ENCODE results near the gene ERC2.

Gene ERC2

GRCh38 chr3:55765398-55765797 is 702.9 kb downstream of the ERC2 start:
- DNase-seq (ENCODE audit: low spot score in 2 of 2) (no peak), ATAC-seq (no peak)
- Mint-ChIP-seq H3K27ac (no peak overlapping the region), H3K9me3 (peaks cover 10% of the 10 kb centered on the region), H3K4me3 (no peak overlapping the region), H3K4me1 (no peaks in the 10 kb centered on the region), H3K36me3 (no peaks in the 10 kb centered on the region)

GRCh38 chr3:55756976-55757375 is 711.3 kb downstream of the ERC2 start:
- ATAC-seq: no peak
- H3K9me3 Mint-ChIP-seq: peaks cover 3% of the 10 kb centered on the region
- H3K4me1 Mint-ChIP-seq: no peaks in the 10 kb centered on the region
- H3K27ac Mint-ChIP-seq: no peak overlapping the region
- H3K36me3 Mint-ChIP-seq: no peaks in the 10 kb centered on the region
- DNase-seq (ENCODE audit: low spot score in 2 of 2): no peak
- no peak overlapping the region for H3K4me3 Mint-ChIP-seq

GRCh38 chr3:55755516-55756205 is 712.6 kb downstream of the ERC2 start:
- ATAC-seq (no peak), DNase-seq (ENCODE audit: low spot score in 2 of 2) (no peak)
- Mint-ChIP-seq H3K36me3 (no peaks in the 10 kb centered on the region), H3K4me1 (no peaks in the 10 kb centered on the region), H3K9me3 (no peaks in the 10 kb centered on the region), H3K4me3 (no peak overlapping the region), H3K27ac (no peak overlapping the region)

GRCh38 chr3:55752911-55753310 is 715.4 kb downstream of the ERC2 start:
- no peaks in the 10 kb centered on the region for H3K36me3 Mint-ChIP-seq
- no peak overlapping the region for H3K27ac Mint-ChIP-seq
- no peaks in the 10 kb centered on the region for H3K9me3 Mint-ChIP-seq
- ATAC-seq (no peak), DNase-seq (ENCODE audit: low spot score in 2 of 2) (no peak)
- H3K4me3 Mint-ChIP-seq: no peak overlapping the region
- no peaks in the 10 kb centered on the region for H3K4me1 Mint-ChIP-seq

- DNase-seq (ENCODE audit: low spot score in 2 of 2): no peak
- no peaks in the 10 kb centered on the region for H3K9me3 Mint-ChIP-seq
- no peak for ATAC-seq
- no peak overlapping the region for H3K4me3 Mint-ChIP-seq
- no peaks in the 10 kb centered on the region for H3K4me1 Mint-ChIP-seq
- H3K27ac Mint-ChIP-seq: no peak overlapping the region
- H3K36me3 Mint-ChIP-seq: no peaks in the 10 kb centered on the region
These were observed 716.5 kb downstream of the ERC2 start for GRCh38 chr3:55751730-55752129.

- Mint-ChIP-seq H3K9me3 (no peaks in the 10 kb centered on the region), H3K4me3 (no peak overlapping the region), H3K27ac (no peak overlapping the region), H3K36me3 (no peaks in the 10 kb centered on the region), H3K4me1 (no peaks in the 10 kb centered on the region)
- DNase-seq (ENCODE audit: low spot score in 2 of 2): no peak
- ATAC-seq: no peak
These were observed 717.7 kb downstream of the ERC2 start for GRCh38 chr3:55750525-55750924.

- Mint-ChIP-seq H3K9me3 (no peaks in the 10 kb centered on the region), H3K4me3 (no peak overlapping the region), H3K36me3 (no peaks in the 10 kb centered on the region), H3K27ac (no peak overlapping the region), H3K4me1 (no peaks in the 10 kb centered on the region)
- no peak for ATAC-seq
- no peak for DNase-seq (ENCODE audit: low spot score in 2 of 2)
These were observed 719.2 kb downstream of the ERC2 start for GRCh38 chr3:55749036-55749435.

- ATAC-seq (no peak), DNase-seq (ENCODE audit: low spot score in 2 of 2) (no peak)
- no peaks in the 10 kb centered on the region for H3K4me1 Mint-ChIP-seq
- H3K9me3 Mint-ChIP-seq: no peaks in the 10 kb centered on the region
- no peak overlapping the region for H3K27ac Mint-ChIP-seq
- H3K36me3 Mint-ChIP-seq: no peaks in the 10 kb centered on the region
- no peak overlapping the region for H3K4me3 Mint-ChIP-seq
These were observed 721.4 kb downstream of the ERC2 start for GRCh38 chr3:55746808-55747413.

GRCh38 chr3:55742832-55743136 is 725.5 kb downstream of the ERC2 start:
- no peak overlapping the region for H3K27ac Mint-ChIP-seq
- no peak for DNase-seq (ENCODE audit: low spot score in 2 of 2)
- no peaks in the 10 kb centered on the region for H3K36me3 Mint-ChIP-seq
- no peaks in the 10 kb centered on the region for H3K4me1 Mint-ChIP-seq
- H3K9me3 Mint-ChIP-seq: peaks cover 2% of the 10 kb centered on the region
- ATAC-seq: no peak
- no peak overlapping the region for H3K4me3 Mint-ChIP-seq

GRCh38 chr3:55742022-55742831 is 726.0 kb downstream of the ERC2 start:
- H3K36me3 Mint-ChIP-seq: no peaks in the 10 kb centered on the region
- no peak for DNase-seq (ENCODE audit: low spot score in 2 of 2)
- no peaks in the 10 kb centered on the region for H3K4me1 Mint-ChIP-seq
- H3K9me3 Mint-ChIP-seq: peaks cover 2% of the 10 kb centered on the region
- H3K4me3 Mint-ChIP-seq: no peak overlapping the region
- no peak for ATAC-seq
- H3K27ac Mint-ChIP-seq: no peak overlapping the region

- DNase-seq (ENCODE audit: low spot score in 2 of 2) (no peak), ATAC-seq (no peak)
- Mint-ChIP-seq H3K4me3 (no peak overlapping the region), H3K9me3 (peaks cover 8% of the 10 kb centered on the region), H3K4me1 (no peaks in the 10 kb centered on the region), H3K27ac (no peak overlapping the region), H3K36me3 (no peaks in the 10 kb centered on the region)
These were observed 731.1 kb downstream of the ERC2 start for GRCh38 chr3:55737186-55737585.

GRCh38 chr3:55735976-55736375 is 732.3 kb downstream of the ERC2 start:
- Mint-ChIP-seq H3K27ac (no peak overlapping the region), H3K4me1 (no peaks in the 10 kb centered on the region), H3K36me3 (no peaks in the 10 kb centered on the region), H3K9me3 (peaks cover 8% of the 10 kb centered on the region), H3K4me3 (no peak overlapping the region)
- no peak for DNase-seq (ENCODE audit: low spot score in 2 of 2)
- ATAC-seq: no peak

- H3K4me1 Mint-ChIP-seq: no peaks in the 10 kb centered on the region
These were observed 736.5 kb downstream of the ERC2 start for GRCh38 chr3:55731741-55732140.

GRCh38 chr3:55729546-55729945 is 738.7 kb downstream of the ERC2 start:
- no peak for ATAC-seq
- Mint-ChIP-seq H3K27ac (no peak overlapping the region), H3K4me3 (no peak overlapping the region), H3K4me1 (no peaks in the 10 kb centered on the region), H3K36me3 (no peaks in the 10 kb centered on the region), H3K9me3 (peaks cover 8% of the 10 kb centered on the region)
- no peak for DNase-seq (ENCODE audit: low spot score in 2 of 2)

More at GRCh38 chr3:55731741-55732140, 736.5 kb downstream of the ERC2 start:
- Mint-ChIP-seq H3K9me3 (peaks cover 11% of the 10 kb centered on the region), H3K36me3 (no peaks in the 10 kb centered on the region), H3K4me3 (no peak overlapping the region), H3K27ac (no peak overlapping the region)
- ATAC-seq (no peak), DNase-seq (ENCODE audit: low spot score in 2 of 2) (no peak)

GRCh38 chr3:55728461-55729100 is 739.7 kb downstream of the ERC2 start:
- Mint-ChIP-seq H3K36me3 (no peaks in the 10 kb centered on the region), H3K9me3 (peaks cover 8% of the 10 kb centered on the region), H3K4me1 (no peaks in the 10 kb centered on the region), H3K4me3 (no peak overlapping the region), H3K27ac (no peak overlapping the region)
- ATAC-seq: no peak
- DNase-seq (ENCODE audit: low spot score in 2 of 2): no peak

- Mint-ChIP-seq H3K36me3 (no peaks in the 10 kb centered on the region), H3K4me1 (no peaks in the 10 kb centered on the region), H3K4me3 (no peak overlapping the region), H3K27ac (no peak overlapping the region), H3K9me3 (peaks cover 12% of the 10 kb centered on the region)
- no peak for DNase-seq (ENCODE audit: low spot score in 2 of 2)
- ATAC-seq: no peak
These were observed 741.8 kb downstream of the ERC2 start for GRCh38 chr3:55726501-55726775.

Data from stimulated activated effector memory CD8-positive, alpha-beta T cell treated with anti-CD3 and anti-CD28 coated beads, Interleukin-12 subunit alpha, Interleukin-12 subunit beta, amount 100 ng/mL, for 72 hours (primary cell).